DOHH2 (cell line): ENCODE measurements around the gene ASIC5.

ENCODE experiments used
- H3F3A ChIP-seq: fragments of 200-600 bp; sonication (generic), shearing (Covaris generic); 2 replicates; pipeline ENCODE4 v1.6.0; 2016; ENCODE audit warnings: antibody characterized with exemption, mild to moderate bottlenecking; ENCODE audit not compliant: control insufficient read depth, insufficient read depth
- H3K27ac ChIP-seq: fragments of 200-600 bp; sonication (generic); 2 replicates; pipeline ENCODE4 v1.5.1; 2014; ENCODE audit warnings: low read depth, mild to moderate bottlenecking, low read length, moderate library complexity
- H3K27me3 ChIP-seq: fragments of 200-600 bp; sonication (generic); 2 replicates; pipeline ENCODE4 v1.6.1; 2014; ENCODE audit warnings: mild to moderate bottlenecking, low read length, mixed read lengths; ENCODE audit not compliant: control insufficient read depth
- H3K36me3 ChIP-seq: fragments of 200-600 bp; sonication (generic); 2 replicates; pipeline ENCODE4 v1.6.1; 2014; ENCODE audit warnings: mild to moderate bottlenecking, low read length, moderate library complexity, mixed read lengths; ENCODE audit not compliant: control insufficient read depth
- H3K4me1 ChIP-seq: fragments of 200-600 bp; sonication (generic); 2 replicates; pipeline ENCODE4 v1.6.1; 2014; ENCODE audit warnings: mild to moderate bottlenecking, low read length, mixed read lengths; ENCODE audit not compliant: control insufficient read depth
- H3K4me2 ChIP-seq: fragments of 200-600 bp; sonication (generic); 2 replicates; pipeline ENCODE4 v1.6.0; 2014; ENCODE audit warnings: mild to moderate bottlenecking, low read length, moderate library complexity
- H3K4me3 ChIP-seq: fragments of 200-600 bp; sonication (generic); 2 replicates; pipeline ENCODE4 v1.5.1; 2014; ENCODE audit warnings: mild to moderate bottlenecking, low read length, mixed read lengths
- H3K79me2 ChIP-seq: fragments of 200-600 bp; sonication (generic); 2 replicates; pipeline ENCODE4 v1.6.1; 2014; ENCODE audit warnings: mild to moderate bottlenecking, low read length, mixed read lengths; ENCODE audit not compliant: control insufficient read depth
- H3K9me2 ChIP-seq: fragments of 200-600 bp; sonication (generic); replicated peaks from 2 replicates; pipeline ENCODE4 v1.6.1; 2014; ENCODE audit warnings: mild to moderate bottlenecking, low read length, mixed read lengths; ENCODE audit not compliant: control insufficient read depth
- H3K9me3 ChIP-seq: fragments of 200-600 bp; sonication (generic); 2 replicates; pipeline ENCODE4 v1.6.1; 2014; ENCODE audit warnings: antibody characterized with exemption, low read length, mixed read lengths; ENCODE audit not compliant: control insufficient read depth, insufficient read depth
- H4K20me1 ChIP-seq: fragments of 200-600 bp; sonication (generic); 2 replicates; pipeline ENCODE4 v1.6.0; 2014; ENCODE audit warnings: low read depth, mild to moderate bottlenecking, antibody characterized with exemption, low read length, moderate library complexity; ENCODE audit not compliant: control insufficient read depth, insufficient read depth
- EZH2phosphoT487 ChIP-seq: fragments of 200-600 bp; sonication (generic); IDR thresholded peaks from 2 replicates; pipeline ENCODE4 v1.6.1; 2017; ENCODE audit warnings: borderline replicate concordance, mild to moderate bottlenecking, antibody characterized with exemption, low read length, moderate library complexity, mixed read lengths
- TF ChIP-seq, protein P1 (sequence below): fragments of 200-600 bp; sonication (generic); IDR thresholded peaks from one replicate; pipeline ENCODE4 v1.5.1; 2014; ENCODE audit warnings: antibody characterized with exemption, mild to moderate bottlenecking, low read depth, low read length; ENCODE audit not compliant: poor library complexity, severe bottlenecking

The ASIC5 gene

DNA sequence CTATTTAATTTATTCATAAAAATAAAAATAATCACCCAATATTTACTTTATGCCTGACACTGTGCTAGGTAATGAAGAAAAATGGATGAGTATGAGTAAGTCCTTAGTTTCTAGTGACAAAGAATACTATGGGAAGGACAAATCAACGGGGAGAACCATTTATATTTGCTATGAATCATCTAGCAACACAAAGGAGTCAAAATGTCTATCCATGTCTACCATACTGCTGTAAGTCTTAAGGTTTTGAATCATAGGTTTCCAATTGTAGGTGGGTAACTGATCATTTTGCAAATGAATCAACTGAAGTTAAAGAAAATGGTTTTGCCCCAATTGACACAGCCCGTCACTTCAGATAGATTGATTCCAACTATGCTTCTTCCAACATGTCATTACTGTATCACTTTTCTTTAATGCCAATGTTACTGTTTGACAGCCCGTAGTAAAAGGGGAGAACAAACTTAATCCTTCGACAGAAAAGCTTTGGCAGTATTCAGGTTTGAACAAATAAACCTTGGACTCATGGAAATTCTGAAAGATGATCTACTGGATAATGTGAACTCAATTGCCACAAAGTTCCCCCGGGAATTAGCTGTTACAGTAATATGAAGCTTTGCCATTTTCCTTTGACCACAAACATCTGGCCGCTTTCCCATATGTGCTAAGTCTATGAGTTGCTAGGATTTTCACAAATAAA, 40.6 kb upstream of the ASIC5 start:
- no peak overlapping the region for H3K4me3 ChIP-seq
- no peaks in the 10 kb centered on the region for H3K9me3 ChIP-seq
- H3K36me3 ChIP-seq = no peaks in the 10 kb centered on the region
- no peak overlapping the region for H3K27ac ChIP-seq
- no peaks in the 10 kb centered on the region for H3K79me2 ChIP-seq
- no peaks in the 10 kb centered on the region for H3F3A ChIP-seq
- TF ChIP-seq, protein P1, sequence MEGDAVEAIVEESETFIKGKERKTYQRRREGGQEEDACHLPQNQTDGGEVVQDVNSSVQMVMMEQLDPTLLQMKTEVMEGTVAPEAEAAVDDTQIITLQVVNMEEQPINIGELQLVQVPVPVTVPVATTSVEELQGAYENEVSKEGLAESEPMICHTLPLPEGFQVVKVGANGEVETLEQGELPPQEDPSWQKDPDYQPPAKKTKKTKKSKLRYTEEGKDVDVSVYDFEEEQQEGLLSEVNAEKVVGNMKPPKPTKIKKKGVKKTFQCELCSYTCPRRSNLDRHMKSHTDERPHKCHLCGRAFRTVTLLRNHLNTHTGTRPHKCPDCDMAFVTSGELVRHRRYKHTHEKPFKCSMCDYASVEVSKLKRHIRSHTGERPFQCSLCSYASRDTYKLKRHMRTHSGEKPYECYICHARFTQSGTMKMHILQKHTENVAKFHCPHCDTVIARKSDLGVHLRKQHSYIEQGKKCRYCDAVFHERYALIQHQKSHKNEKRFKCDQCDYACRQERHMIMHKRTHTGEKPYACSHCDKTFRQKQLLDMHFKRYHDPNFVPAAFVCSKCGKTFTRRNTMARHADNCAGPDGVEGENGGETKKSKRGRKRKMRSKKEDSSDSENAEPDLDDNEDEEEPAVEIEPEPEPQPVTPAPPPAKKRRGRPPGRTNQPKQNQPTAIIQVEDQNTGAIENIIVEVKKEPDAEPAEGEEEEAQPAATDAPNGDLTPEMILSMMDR = no peak
- no peak for TF ChIP-seq EZH2phosphoT487
- no peaks in the 10 kb centered on the region for H4K20me1 ChIP-seq
- H3K4me1 ChIP-seq = no peaks in the 10 kb centered on the region
- H3K27me3 ChIP-seq = no peaks in the 10 kb centered on the region
- H3K4me2 ChIP-seq = no peak overlapping the region
- H3K9me2 ChIP-seq = no peaks in the 10 kb centered on the region

DNA sequence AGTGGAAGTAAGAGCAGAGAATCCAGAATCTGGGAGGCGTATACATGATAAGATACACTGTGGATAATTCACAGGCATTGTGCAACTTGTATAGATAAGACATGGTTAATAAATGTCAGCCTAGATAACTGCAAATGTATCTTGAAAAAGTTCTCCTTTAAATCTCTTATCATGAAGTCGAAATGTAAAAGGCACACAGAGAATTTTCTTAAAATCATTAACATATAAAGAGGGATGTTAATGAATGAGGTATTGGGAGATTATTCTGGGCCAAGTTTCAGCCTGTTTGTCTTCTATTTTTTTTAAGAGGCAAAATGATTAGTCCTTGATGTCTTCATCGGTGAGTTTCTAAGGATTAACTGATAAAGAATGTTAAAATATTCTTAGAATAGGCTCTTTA, 38.3 kb upstream of the ASIC5 start:
- TF ChIP-seq EZH2phosphoT487 = no peak
- TF ChIP-seq, protein P1 = no peak

DNA sequence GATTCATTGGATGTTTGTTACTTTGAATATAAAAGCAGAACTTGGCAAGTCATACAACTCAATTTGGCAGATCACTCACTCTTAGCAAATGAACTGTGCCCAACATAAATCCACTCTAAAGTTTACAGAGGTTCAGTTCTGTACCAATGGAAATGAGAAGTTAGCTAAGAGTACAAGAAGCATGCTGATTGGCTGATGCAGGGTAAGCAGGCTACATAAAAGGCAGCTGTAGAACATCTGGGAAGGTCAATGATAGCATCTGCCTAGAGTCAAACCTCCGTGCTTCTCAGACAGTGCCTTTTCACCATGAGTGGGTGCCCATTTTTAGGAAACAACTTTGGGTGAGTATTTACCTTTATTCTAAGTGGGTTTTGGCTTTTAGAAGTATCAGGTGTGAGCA, 37.4 kb upstream of the ASIC5 start, which contains the start of gene TDO2:
TSS of gene TDO2 (plus strand) at position 244 of the 400 bp plus-strand sequence. CDS start at position 307, 63 bp downstream.
- H3K27me3 ChIP-seq = no peaks in the 10 kb centered on the region
- no peaks in the 10 kb centered on the region for H3K9me3 ChIP-seq
- H3F3A ChIP-seq = no peaks in the 10 kb centered on the region
- H3K4me3 ChIP-seq = no peak within 1 kb of the TSS
- no peak within 1 kb of the TSS for H3K4me2 ChIP-seq
- H3K9me2 ChIP-seq = no peaks in the 10 kb centered on the region
- H3K4me1 ChIP-seq = no peaks in the 10 kb centered on the region
- H3K36me3 ChIP-seq = no peaks in the 10 kb centered on the region
- no peak within 1 kb of the TSS for H3K27ac ChIP-seq
- TF ChIP-seq, protein P1 = no peak
- no peak for TF ChIP-seq EZH2phosphoT487
- H3K79me2 ChIP-seq = no peaks in the 10 kb centered on the region
- H4K20me1 ChIP-seq = no peaks in the 10 kb centered on the region

More for the DNA sequence above, 38.3 kb upstream of the ASIC5 start:
- no peak overlapping the region for H3K27ac ChIP-seq
- H4K20me1 ChIP-seq = no peaks in the 10 kb centered on the region
- no peaks in the 10 kb centered on the region for H3K27me3 ChIP-seq
- H3K9me2 ChIP-seq = no peaks in the 10 kb centered on the region
- H3K36me3 ChIP-seq = no peaks in the 10 kb centered on the region
- no peak overlapping the region for H3K4me3 ChIP-seq
- no peak overlapping the region for H3K4me2 ChIP-seq
- H3K4me1 ChIP-seq = no peaks in the 10 kb centered on the region
- no peaks in the 10 kb centered on the region for H3K79me2 ChIP-seq
- no peaks in the 10 kb centered on the region for H3K9me3 ChIP-seq
- H3F3A ChIP-seq = no peaks in the 10 kb centered on the region
